HUES48 (cell line): Measurements from ENCODE around the gene SETD2.

Source experiments
- H3K27ac ChIP-seq: one replicate; pipeline ENCODE4 v1.7.0; 2013; ENCODE audit warnings: low read depth, low read length, inconsistent platforms
- H3K27me3 ChIP-seq: 2 replicates; pipeline ENCODE4 v1.6.1; 2013; ENCODE audit warnings: mild to moderate bottlenecking, low read length; ENCODE audit not compliant: control insufficient read depth, insufficient read depth
- H3K36me3 ChIP-seq: 2 replicates; pipeline ENCODE4 v1.6.1; 2013; ENCODE audit warnings: low read length; ENCODE audit not compliant: control insufficient read depth, insufficient read depth
- H3K4me1 ChIP-seq: 2 replicates; pipeline ENCODE4 v1.6.1; 2013; ENCODE audit warnings: mild to moderate bottlenecking, low read length; ENCODE audit not compliant: control insufficient read depth, insufficient read depth
- H3K4me3 ChIP-seq: 2 replicates; pipeline ENCODE4 v1.5.1; 2013; ENCODE audit warnings: mild to moderate bottlenecking, low read depth, low read length
- H3K9ac ChIP-seq: 2 replicates; pipeline ENCODE4 v1.6.1; 2013; ENCODE audit warnings: mild to moderate bottlenecking, low read depth, low read length, moderate library complexity
- H3K9me3 ChIP-seq: 2 replicates; pipeline ENCODE4 v1.6.1; 2013; ENCODE audit warnings: low read length; ENCODE audit not compliant: control insufficient read depth, insufficient read depth

Gene SETD2

GRCh38 chr3:47102081-47102600 is 61.8 kb downstream of the SETD2 start:
- H3K4me3 ChIP-seq = no peak overlapping the region

GRCh38 chr3:47098910-47099309 is 65.0 kb downstream of the SETD2 start:
- Histone ChIP-seq H3K4me3 (no peak overlapping the region), H3K9ac (no peak overlapping the region), H3K9me3 (no peaks in the 10 kb centered on the region), H3K4me1 (no peaks in the 10 kb centered on the region), H3K27me3 (no peaks in the 10 kb centered on the region), H3K27ac (no peak overlapping the region), H3K36me3 (peaks cover 72% of the 10 kb centered on the region)

More at GRCh38 chr3:47102081-47102600, 61.8 kb downstream of the SETD2 start:
- Histone ChIP-seq H3K27me3 (no peaks in the 10 kb centered on the region), H3K9me3 (no peaks in the 10 kb centered on the region), H3K9ac (no peak overlapping the region), H3K36me3 (peaks cover 65% of the 10 kb centered on the region), H3K27ac (no peak overlapping the region), H3K4me1 (no peaks in the 10 kb centered on the region)

- H3K27ac ChIP-seq = no peak overlapping the region
- H3K36me3 ChIP-seq = peaks cover 71% of the 10 kb centered on the region
- H3K9me3 ChIP-seq = no peaks in the 10 kb centered on the region
- no peak overlapping the region for H3K9ac ChIP-seq
- H3K4me1 ChIP-seq = no peaks in the 10 kb centered on the region
- H3K4me3 ChIP-seq = no peak overlapping the region
- no peaks in the 10 kb centered on the region for H3K27me3 ChIP-seq
Measured at GRCh38 chr3:47097864-47098263, 66.0 kb downstream of the SETD2 start.

- no peaks in the 10 kb centered on the region for H3K4me1 ChIP-seq
- H3K9me3 ChIP-seq = no peaks in the 10 kb centered on the region
- no peak overlapping the region for H3K9ac ChIP-seq
- H3K27ac ChIP-seq = no peak overlapping the region
- H3K4me3 ChIP-seq = no peak overlapping the region
- H3K36me3 ChIP-seq = peaks cover 72% of the 10 kb centered on the region
- no peaks in the 10 kb centered on the region for H3K27me3 ChIP-seq
Measured at GRCh38 chr3:47096959-47097358, 67.0 kb downstream of the SETD2 start.

- Histone ChIP-seq H3K4me3 (no peak overlapping the region), H3K27me3 (no peaks in the 10 kb centered on the region), H3K36me3 (peaks cover 72% of the 10 kb centered on the region), H3K9me3 (no peaks in the 10 kb centered on the region), H3K27ac (no peak overlapping the region), H3K4me1 (no peaks in the 10 kb centered on the region), H3K9ac (no peak overlapping the region)
Measured at GRCh38 chr3:47092090-47092489, 71.8 kb downstream of the SETD2 start.

GRCh38 chr3:47089630-47090029 is 74.3 kb downstream of the SETD2 start:
- Histone ChIP-seq H3K9ac (no peak overlapping the region), H3K36me3 (peaks cover 73% of the 10 kb centered on the region)

GRCh38 chr3:47086071-47086470 is 77.8 kb downstream of the SETD2 start:
- Histone ChIP-seq H3K27me3 (no peaks in the 10 kb centered on the region), H3K4me3 (no peak overlapping the region), H3K36me3 (peaks cover 82% of the 10 kb centered on the region), H3K9ac (no peak overlapping the region), H3K27ac (no peak overlapping the region), H3K9me3 (no peaks in the 10 kb centered on the region), H3K4me1 (no peaks in the 10 kb centered on the region)

More at GRCh38 chr3:47089630-47090029, 74.3 kb downstream of the SETD2 start:
- Histone ChIP-seq H3K27me3 (no peaks in the 10 kb centered on the region), H3K27ac (no peak overlapping the region), H3K9me3 (no peaks in the 10 kb centered on the region), H3K4me3 (no peak overlapping the region), H3K4me1 (no peaks in the 10 kb centered on the region)

- Histone ChIP-seq H3K27me3 (no peaks in the 10 kb centered on the region), H3K4me1 (no peaks in the 10 kb centered on the region), H3K27ac (no peak overlapping the region), H3K4me3 (no peak overlapping the region), H3K9ac (no peak overlapping the region), H3K9me3 (no peaks in the 10 kb centered on the region), H3K36me3 (peaks cover 87% of the 10 kb centered on the region)
Measured at GRCh38 chr3:47083786-47084185, 80.1 kb downstream of the SETD2 start.

GRCh38 chr3:47082519-47082918 is 81.4 kb downstream of the SETD2 start:
- no peak overlapping the region for H3K27ac ChIP-seq
- no peaks in the 10 kb centered on the region for H3K27me3 ChIP-seq
- H3K9me3 ChIP-seq = no peaks in the 10 kb centered on the region
- H3K36me3 ChIP-seq = peaks cover 84% of the 10 kb centered on the region
- no peak overlapping the region for H3K9ac ChIP-seq
- H3K4me3 ChIP-seq = no peak overlapping the region
- no peaks in the 10 kb centered on the region for H3K4me1 ChIP-seq

GRCh38 chr3:47079432-47079831 is 84.5 kb downstream of the SETD2 start:
- Histone ChIP-seq H3K27me3 (no peaks in the 10 kb centered on the region), H3K9ac (no peak overlapping the region), H3K4me1 (peaks cover 15% of the 10 kb centered on the region), H3K27ac (no peak overlapping the region), H3K9me3 (no peaks in the 10 kb centered on the region), H3K4me3 (no peak overlapping the region), H3K36me3 (peaks cover 74% of the 10 kb centered on the region)

- peaks cover 61% of the 10 kb centered on the region for H3K36me3 ChIP-seq
- no peak overlapping the region for H3K27ac ChIP-seq
- peaks cover 15% of the 10 kb centered on the region for H3K4me1 ChIP-seq
- H3K9me3 ChIP-seq = no peaks in the 10 kb centered on the region
- H3K4me3 ChIP-seq = no peak overlapping the region
- no peaks in the 10 kb centered on the region for H3K27me3 ChIP-seq
- no peak overlapping the region for H3K9ac ChIP-seq
Measured at GRCh38 chr3:47073685-47074084, 90.2 kb downstream of the SETD2 start.

- H3K36me3 ChIP-seq = peaks cover 47% of the 10 kb centered on the region
Measured at GRCh38 chr3:47070770-47071169, 93.1 kb downstream of the SETD2 start.

More at GRCh38 chr3:47070770-47071169, 93.1 kb downstream of the SETD2 start:
- no peaks in the 10 kb centered on the region for H3K27me3 ChIP-seq
- H3K4me3 ChIP-seq = no peak overlapping the region
- no peaks in the 10 kb centered on the region for H3K9me3 ChIP-seq
- peaks cover 3% of the 10 kb centered on the region; the same call in 1 of the 2 replicates for H3K4me1 ChIP-seq
- no peak overlapping the region for H3K27ac ChIP-seq
- H3K9ac ChIP-seq = no peak overlapping the region
